Activated CD8-positive, alpha-beta memory T cell treated with anti-CD3 and anti-CD28 coated beads, Interleukin-2, amount 50 U/mL, for 24 hours (primary cell): ENCODE measurements around the gene TNIP3.
"Not testable (repeated sequence)": the region's sequence is repeated elsewhere in the genome, so short reads cannot be mapped to it uniquely, and the experiment has no call there.

Source experiments
- DNase-seq: peaks from one replicate; pipeline ENCODE4 v3.0.0-alpha.2; 2020; ENCODE audit errors: extremely low read depth

TNIP3 gene

GRCh38 chr4:121177246-121178137 lies 13.4 kb upstream of the TNIP3 start:
- DNase-seq, result no peak

GRCh38 chr4:121176082-121176934 lies 12.2 kb upstream of the TNIP3 start:
- no peak for DNase-seq

GRCh38 chr4:121171477-121171876 lies 7.4 kb upstream of the TNIP3 start:
- DNase-seq, result not testable (repeated sequence)

GRCh38 chr4:121168446-121169281 lies 4.5 kb upstream of the TNIP3 start:
- DNase-seq, result no peak

- no peak for DNase-seq
These were observed 2.9 kb upstream of the TNIP3 start for GRCh38 chr4:121166976-121167375.

GRCh38 chr4:121165206-121165605 lies 1.1 kb upstream of the TNIP3 start:
- no peak for DNase-seq

GRCh38 chr4:121156822-121157769 lies 7.0 kb downstream of the TNIP3 start:
- DNase-seq, result no peak

- no peak for DNase-seq
These were observed 8.2 kb downstream of the TNIP3 start for GRCh38 chr4:121155893-121156292.

- DNase-seq, result no peak
These were observed 10.0 kb downstream of the TNIP3 start for GRCh38 chr4:121154103-121154515.

GRCh38 chr4:121151942-121152341 lies 12.2 kb downstream of the TNIP3 start:
- no peak for DNase-seq

GRCh38 chr4:121150486-121150885 lies 13.6 kb downstream of the TNIP3 start:
- DNase-seq, result no peak

- no peak for DNase-seq
These were observed 14.1 kb downstream of the TNIP3 start for GRCh38 chr4:121150003-121150402.

- no peak for DNase-seq
These were observed 15.5 kb downstream of the TNIP3 start for GRCh38 chr4:121148621-121149020.

- no peak for DNase-seq
These were observed 16.1 kb downstream of the TNIP3 start for GRCh38 chr4:121148000-121148399.

- DNase-seq, result no peak
These were observed 17.6 kb downstream of the TNIP3 start for GRCh38 chr4:121146530-121146929.

- DNase-seq, result no peak
These were observed 18.7 kb downstream of the TNIP3 start for GRCh38 chr4:121145430-121145829.

GRCh38 chr4:121144021-121144420 lies 20.1 kb downstream of the TNIP3 start:
- DNase-seq, result no peak

- no peak for DNase-seq
These were observed 21.0 kb downstream of the TNIP3 start for GRCh38 chr4:121143131-121143530.

GRCh38 chr4:121140716-121141460 lies 23.2 kb downstream of the TNIP3 start:
- no peak for DNase-seq
